Posterior vena cava (tissue), 2 donors: Measurements from ENCODE around the gene XIRP2. TPM values are rescaled to one million over a fixed set of nuclear protein-coding genes. Genes with fewer than 3 reads are reported as not detected.
"Not testable (repeated sequence)": the region's sequence is repeated elsewhere in the genome, so short reads cannot be mapped to it uniquely, and the experiment has no call there.

Experiments
- DNase-seq: peaks from one replicate; pipeline ENCODE4 v3.0.0-alpha.2; 2020; ENCODE audit warnings: low spot score
- intact Hi-C, 2 donors: fragments of 100-400 bp; cut with DNase I; formaldehyde crosslinking; loops; one replicate each; pipeline versions ENCODE4 v1.14.1 to v1.14.2; 2022 to 2023
- total RNA-seq, 2 donors: library from RNA; stranded (reverse); fragmentation: NEBNext Ultra II Directional; extraction: Animal tissue kit (Norgen Biotek cat#: 25700); gene quantifications; one replicate each; pipeline ENCODE4 v1.2.1, GENCODE V29; 2021
- donor health status: DM: yes; HTN: yes; CAD: no.
- donor health status: DM: yes; HTN: yes; CAD: no.

Gene XIRP2
- total RNA-seq, 2 donors from 2014 or later = 0.42 to 22.3 TPM

DNA sequence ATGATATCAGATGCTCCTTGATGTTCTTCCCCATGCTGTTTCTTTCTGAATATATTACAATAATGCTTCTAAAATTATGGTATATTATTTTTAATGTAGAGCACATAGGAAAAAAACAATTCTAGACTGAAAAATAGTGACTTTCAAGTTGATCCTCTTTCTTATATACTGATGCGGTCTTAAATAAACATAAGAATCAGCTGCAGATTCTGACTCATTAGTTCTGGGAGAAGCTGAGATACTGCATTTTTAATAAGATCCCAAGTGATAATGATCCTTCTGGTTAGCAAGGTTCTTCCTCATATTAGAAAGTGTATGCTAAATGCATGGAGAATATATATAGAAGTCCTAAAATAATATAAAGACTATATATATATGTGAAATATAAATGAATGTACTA is 124.9 kb downstream of the XIRP2 start:
- intact Hi-C loops = no loop called here
- no peak for DNase-seq

DNA sequence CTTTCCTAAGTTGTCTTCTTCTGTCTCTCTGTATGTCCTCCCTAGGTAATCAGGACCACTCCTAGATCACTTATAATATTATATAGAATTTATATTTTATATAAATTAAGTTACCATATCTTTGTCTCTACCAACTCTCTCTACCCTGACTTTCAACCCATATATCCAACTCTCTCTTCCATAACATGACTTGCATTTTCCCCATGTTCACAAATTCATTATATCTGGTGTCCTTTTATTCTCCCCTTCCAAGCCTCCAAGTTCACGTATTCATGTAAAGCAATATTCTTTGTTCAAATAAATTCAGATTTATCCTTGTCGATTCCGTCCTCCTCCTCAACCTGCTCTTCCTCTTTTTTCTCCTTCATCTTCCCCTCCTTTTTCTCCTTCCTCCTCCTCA is 127.5 kb downstream of the XIRP2 start:
- intact Hi-C loops = no loop called here
- DNase-seq = no peak

DNA sequence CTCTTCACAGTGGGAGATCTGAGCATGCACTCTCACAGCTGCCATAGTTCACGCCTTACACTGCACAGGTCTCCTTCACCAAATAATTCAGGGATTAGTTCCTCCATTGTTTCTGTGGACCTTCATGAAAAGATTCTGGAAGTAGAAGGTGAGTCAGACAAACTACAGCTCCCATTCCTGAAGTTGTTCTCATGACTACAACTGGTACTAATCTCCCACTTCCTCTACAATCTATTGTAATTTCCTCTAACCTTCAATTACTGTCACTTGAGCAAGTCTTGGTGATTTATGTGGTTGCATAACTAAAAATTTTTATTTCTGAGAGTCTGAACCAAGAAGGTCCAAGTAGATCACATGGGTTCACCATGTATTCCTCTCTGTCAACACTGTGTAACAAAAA is 128.7 kb downstream of the XIRP2 start:
- intact Hi-C loops = no loop called here
- DNase-seq = no peak

DNA sequence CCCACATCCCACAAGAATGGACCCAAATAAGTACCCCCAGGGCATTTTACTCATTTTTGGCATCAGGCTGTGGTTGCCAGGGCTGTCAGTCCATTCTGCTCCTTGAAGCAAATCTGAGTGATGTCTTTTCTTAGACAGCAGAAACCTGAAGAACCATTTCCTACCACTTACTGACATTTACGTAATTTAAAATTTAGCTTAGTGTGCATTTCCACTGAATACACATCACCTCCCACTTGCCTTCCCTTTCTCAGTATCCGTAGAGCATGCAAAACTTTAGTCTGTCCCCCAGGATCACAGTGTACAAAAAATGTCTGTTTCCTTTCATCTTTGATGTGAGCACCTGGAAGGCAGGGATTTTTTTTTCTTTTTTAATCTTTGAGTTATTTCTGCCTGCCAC is 130.3 kb downstream of the XIRP2 start:
- intact Hi-C loops = no loop called here
- no peak for DNase-seq

DNA sequence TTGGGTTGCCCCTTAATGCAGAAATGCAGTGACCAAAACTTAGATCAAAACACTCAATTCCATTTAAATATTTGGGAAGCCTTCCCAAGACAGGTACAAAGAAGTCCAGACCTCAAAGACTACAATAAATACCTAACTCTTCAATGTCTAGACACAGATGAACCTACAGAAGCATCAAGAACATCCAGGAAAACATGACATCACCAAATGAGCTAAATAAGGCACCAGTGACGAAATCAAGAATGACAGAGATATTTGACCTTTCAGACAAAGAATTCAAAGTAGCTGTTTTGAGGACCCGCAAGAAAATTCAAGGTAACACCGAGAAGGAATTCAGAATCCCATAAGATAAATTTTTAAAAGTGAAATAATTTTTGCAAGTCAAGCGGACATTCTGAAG is 140.2 kb downstream of the XIRP2 start:
- no peak for DNase-seq
- intact Hi-C loops = no loop called here

DNA sequence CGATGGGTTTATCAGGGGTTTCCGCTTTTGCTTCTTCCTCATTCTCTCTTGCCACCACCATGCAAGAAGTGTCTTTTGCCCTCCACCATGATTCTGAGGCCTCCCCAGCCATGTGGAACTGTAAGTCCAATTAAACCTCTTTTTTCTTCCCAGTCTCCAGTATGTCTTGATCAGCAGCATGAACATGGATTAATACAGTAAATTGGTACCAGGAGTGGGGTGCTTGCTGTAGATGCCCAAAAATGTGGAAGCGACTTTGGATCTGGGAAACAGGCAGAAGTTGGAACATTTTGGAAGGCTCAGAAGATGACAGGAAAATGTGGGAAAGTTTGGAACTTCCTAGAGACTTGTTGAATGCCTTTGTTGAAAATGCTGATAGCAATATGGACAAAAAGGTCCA is 146.7 kb downstream of the XIRP2 start:
- DNase-seq, intact Hi-C loops: not testable (repeated sequence)

DNA sequence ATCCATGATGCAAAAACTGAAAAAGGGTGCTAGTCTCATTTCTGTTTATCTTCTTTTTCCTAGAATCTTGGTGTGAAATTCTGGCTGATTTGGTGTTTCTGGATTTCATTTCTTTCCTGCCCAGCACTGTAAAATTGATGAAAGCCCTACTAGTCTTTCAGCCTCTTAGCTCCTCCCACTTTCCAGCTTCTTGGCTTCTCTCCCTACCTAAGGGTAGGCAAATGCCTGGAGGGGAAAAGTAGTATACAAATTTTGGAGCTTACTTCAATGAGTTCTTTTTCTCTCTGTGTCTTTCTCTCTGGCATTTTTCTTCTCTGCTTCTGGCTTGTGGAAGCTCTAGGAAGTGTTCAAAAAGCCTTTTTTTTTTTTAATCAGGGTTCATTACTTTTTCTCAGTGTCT is 160.5 kb downstream of the XIRP2 start:
- no peak for DNase-seq
- intact Hi-C loops = no loop called here

DNA sequence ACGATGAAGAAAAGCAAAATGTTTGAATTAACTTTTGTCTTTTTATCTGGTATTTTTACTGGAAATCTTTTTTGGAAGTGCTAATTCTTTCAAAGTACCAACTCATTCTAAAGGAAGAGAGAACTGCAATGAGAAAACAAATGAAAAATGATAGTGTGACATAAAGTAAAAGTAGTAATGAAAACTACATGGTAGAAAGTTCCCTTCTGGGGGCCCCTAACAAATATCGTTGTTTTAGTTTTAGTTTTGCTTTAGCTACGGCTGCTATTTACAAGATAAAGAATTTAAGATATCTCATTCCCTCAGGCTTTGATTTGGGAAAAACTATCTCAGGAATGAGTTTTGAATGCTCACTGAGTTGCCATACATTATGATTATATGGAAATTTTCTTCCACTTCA is 161.4 kb downstream of the XIRP2 start:
- intact Hi-C loops = no loop called here

DNA sequence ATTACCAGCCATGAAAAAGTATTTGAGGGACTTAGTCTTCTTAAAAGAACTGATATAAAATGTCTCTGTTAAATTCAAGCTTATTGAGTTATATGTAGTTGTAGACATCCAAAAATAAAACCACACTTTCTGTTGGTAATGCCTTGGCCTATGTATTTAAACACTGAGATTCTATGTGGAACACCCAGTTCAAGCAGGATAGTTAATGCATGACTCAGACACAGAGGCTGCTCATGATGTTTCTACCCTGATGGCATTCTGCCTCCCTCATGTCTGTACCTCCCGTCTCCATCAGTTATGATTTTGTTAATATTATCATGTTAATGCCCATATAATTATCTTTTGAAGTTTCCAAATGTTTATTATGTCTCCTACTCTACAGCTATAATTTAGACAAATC is 164.5 kb downstream of the XIRP2 start:
- intact Hi-C loops = no loop called here
- DNase-seq = no peak

More for the DNA sequence above, 161.4 kb downstream of the XIRP2 start:
- DNase-seq = no peak

DNA sequence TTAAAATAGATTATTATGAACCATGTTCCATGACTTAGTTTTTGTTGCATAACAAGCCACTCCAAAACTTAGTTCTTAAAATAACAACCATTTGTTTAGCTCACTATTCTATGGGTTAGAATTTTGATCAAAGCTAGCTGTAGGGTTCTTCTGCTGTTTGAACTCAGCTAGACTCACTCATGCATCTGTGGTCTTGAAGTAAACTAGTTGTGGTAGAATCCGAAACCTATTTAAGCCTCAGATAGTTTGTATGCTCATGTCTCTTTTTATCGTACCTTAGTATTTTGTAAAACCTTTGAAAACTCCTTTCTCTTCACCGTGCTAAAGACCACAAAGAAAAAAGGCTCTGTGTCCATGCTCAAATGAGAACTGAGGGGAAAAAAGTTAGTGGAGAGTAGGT is 166.6 kb downstream of the XIRP2 start:
- intact Hi-C loops = no loop called here

DNA sequence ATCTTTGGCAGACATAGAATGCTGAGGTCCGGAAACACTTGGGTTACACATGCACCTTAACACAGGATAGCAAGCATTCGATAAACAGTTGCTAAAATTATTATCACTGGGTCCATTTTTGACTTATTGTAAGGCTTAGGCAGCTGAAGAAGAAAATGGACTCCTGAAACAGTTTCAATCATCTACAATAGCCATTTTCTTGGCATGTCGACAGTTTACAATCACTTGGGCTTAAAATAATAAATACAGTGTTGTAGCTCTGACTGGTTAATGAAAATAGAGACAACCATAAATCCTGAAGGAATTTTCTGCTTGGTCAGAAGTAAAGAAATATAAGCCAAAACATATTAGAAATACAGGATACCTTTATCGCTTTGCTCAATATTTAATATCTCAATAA is 169.2 kb downstream of the XIRP2 start:
- DNase-seq = no peak

More for the DNA sequence above, 166.6 kb downstream of the XIRP2 start:
- DNase-seq = no peak

DNA sequence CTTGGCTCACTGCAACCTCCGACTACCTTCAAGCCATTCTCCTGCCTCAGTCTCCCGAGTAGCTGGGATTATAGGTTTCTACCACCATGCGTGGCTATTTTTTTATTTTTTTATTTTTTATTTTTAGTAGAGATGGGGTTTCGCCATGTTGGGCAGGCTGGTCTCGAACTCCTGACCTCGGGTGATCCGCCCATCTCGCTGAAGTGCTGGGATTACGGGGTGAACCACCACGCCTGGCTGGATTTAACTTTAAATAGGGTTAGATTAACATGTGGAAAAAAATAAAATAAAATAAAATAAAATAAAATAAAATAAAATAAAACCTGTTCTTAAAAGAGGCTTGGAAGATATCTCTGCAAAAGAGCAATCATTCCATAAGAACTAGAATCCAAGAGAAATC is 170.9 kb downstream of the XIRP2 start:
- no peak for DNase-seq
- intact Hi-C loops = no loop called here

More for the DNA sequence above, 169.2 kb downstream of the XIRP2 start:
- intact Hi-C loops = no loop called here

DNA sequence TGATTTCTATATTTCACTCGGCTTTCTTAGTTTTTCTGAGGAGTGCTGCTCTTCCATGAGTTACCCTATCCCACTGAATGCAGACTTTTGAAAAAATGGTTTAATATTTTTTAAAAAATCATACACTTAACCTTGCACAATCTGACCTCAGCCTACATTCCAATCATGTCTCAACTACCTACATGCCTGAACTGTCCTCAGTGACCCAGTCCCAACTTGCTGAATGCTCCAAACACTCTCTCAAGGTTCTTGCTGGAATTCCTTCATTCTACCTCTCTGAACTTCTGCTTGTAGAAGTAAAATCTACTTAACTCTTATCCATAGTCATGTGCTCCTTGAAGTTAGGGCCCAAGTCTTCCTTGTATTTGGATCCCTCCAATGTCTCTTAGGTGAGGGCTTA is 181.6 kb downstream of the XIRP2 start:
- intact Hi-C loops = no loop called here
- no peak for DNase-seq

DNA sequence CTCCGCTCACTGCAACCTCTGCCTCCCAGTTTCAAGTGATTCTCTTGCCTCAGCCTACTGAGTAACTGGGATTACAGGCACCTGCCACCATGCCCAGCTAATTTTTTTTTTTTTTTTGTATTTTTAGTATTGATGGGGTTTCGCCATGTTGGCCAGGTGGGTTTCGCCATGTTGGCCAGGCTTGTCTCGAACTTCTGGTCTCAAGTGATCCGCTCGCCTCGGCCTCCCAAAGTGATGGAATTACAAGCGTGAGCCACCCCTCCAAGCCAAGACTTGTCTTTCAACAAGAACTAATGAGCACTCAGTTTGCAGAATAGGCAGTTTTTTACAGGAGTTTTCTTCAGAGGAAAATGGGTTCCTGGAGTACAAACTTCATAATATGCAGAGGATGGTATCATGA is 187.4 kb downstream of the XIRP2 start:
- intact Hi-C loops = not testable (repeated sequence)

DNA sequence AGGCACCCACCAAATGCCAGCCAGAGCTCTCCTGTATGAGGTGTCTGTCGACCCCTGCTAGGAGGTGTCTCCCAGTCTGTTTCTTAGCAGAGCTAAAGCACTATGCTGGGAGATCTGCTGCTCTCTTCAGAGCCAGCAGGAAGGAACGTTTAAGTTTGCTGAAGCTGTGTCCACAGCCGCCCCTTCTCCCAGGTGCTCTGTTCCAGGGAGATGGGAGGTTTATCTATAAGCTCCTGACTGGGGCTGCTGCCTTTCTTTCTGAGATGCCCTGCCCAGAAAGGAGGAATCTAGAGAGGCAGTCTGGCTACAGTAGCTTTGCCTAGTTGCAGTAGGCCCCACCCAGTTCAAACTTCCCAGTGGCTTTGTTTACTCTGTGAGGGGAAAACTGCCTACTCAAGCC is 210.7 kb downstream of the XIRP2 start:
- DNase-seq, intact Hi-C loops: not testable (repeated sequence)

More for the DNA sequence above, 187.4 kb downstream of the XIRP2 start:
- DNase-seq = not testable (repeated sequence)

DNA sequence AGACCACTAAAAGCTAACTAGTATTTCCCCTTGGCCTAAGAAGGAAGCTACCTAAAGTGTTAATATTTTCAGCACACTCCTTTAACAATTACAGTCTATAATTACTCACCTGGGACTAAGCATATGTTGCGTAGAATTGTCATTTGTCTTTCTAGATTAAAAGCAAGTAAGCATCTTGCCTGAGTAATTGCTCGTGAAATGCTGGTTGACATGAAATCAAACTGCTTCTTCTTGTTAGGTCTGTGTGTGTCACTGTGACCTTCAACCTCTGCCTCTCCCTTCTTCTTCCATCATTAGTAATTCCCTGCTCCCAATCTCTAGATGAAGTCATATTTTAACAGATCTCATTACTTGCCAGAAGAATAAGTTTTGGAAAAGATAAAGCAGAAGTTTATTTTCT is 212.2 kb downstream of the XIRP2 start:
- intact Hi-C loops = no loop called here
- no peak for DNase-seq

DNA sequence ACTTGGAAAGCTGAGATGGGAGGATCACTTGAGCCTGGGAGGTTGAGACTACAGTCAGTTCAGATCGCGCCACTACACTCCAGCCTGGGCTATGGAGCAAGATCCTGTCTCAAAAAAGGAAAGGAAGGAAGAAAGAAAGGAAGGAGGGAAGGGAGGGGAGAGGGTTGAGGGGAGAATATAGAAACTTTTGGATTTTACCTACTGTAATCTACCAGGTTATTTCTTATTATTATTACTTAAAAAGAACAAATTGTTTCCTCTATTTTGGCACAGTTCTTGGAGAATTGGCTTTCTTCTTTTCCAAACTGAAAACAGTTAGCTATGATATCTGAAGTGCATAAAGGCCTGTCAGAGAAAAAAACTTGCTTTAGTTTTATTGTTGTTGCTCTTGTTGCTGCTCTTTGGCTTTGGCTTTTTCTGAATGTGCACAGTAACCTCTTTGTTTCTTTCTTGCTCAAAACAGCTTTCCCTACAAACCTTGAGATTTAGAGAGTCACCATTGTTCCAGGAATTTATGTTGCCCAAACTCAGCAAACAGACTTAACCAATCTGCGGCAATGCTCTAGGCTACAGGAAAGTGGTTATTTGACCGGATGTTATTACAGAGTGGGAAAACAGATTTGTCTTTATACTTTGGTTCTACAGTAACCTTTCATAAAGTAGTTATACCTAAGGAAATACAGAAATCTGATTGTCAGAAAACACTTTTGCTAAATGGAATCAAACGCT is 214.9 kb downstream of the XIRP2 start:
- intact Hi-C loops = no loop called here
- no peak for DNase-seq

DNA sequence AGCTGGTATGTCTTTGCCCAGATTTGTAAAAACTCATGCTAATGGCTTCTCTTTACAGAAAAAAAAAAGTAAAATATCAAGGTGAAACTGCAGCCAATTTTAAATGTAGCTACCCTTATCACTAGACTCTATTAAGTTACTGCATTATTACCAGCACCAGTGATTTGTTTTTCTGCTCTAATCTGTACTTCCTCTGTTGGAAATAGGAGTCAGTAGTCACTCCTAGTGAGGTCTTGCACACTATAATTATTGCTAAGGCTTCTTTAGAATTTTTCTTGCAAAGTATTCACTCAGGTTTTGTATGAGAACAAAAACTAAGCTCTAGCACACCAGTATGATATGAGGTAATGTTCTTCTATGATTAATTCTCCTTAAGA is 215.5 kb downstream of the XIRP2 start:
- intact Hi-C loops = no loop called here
- no peak for DNase-seq

DNA sequence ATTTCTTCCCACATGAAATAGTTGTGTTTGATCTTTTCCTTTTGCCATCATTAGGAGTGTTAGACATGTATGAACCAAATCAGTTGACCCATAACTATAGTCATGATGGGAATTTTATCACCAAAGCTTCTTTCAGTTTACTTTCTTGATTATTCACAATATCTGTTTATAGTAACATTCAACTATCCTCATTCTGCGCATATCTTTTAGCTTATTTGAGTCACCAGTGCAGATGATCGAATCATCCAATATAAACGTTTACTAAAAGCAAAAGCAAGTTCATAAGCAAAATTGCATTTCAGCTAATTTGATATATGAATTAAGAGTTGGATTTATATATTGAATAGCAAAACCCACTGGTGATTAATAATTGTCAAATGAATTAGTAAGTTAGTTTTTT is 216.4 kb downstream of the XIRP2 start:
- intact Hi-C loops = no loop called here
- DNase-seq = no peak

DNA sequence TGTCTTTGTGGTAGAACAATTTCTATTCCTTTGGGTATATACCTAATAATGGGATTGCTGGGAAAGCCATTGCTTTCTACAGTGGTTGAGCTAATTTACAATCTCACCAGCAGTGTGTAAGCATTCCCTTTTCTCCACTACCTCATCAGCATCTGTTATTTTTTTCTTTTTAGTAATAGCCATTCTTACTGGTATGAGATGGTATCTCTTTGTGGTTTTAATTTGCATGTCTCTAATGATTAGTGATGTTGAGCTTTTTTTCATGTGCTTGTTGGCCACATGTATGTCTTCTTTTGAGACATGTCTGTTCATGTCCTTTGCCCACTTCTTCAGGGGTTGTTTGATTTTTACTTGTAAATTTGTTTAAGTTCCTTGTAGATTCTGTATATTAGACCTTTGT is 221.4 kb downstream of the XIRP2 start:
- intact Hi-C loops, DNase-seq: not testable (repeated sequence)

DNA sequence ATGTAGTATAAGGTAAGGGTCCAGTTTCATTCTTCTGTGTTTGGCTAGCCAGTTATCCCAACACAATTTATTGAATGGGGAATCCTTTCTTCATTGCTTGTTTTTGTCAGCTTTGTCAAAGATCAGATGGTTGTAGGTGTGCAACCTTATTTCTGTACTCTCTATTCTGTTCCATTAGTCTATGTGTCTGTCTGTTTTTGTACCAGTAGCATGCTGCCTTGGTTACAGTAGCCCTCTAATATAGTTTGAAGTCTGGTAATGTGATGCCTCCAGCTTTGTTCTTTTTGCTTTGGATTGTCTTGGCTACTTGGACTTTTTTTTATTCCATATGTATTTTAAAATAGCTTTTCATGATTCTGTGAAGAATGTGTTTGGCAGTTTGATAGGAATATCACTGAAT is 222.1 kb downstream of the XIRP2 start:
- no peak for DNase-seq
- intact Hi-C loops = no loop called here

DNA sequence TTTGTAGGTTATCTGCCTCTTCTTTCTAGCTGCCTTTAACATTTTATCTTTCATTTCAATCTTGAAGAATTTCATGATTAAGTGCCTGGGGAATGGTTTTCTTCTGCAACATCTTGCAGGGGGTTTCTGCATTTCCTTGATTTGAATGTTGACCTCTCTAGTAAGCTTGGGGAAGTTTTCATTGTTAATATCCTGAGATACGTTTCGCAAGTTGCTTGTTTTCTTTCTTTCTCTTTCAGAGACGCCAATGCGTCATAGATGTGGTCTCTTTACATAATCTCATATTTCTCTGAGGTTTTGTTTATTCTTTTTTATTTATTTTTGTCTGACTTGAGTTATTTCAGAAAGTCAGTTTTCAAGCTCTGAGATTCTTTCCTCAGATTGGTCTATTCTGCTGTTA is 225.7 kb downstream of the XIRP2 start:
- intact Hi-C loops = no loop called here
- DNase-seq = no peak
